ENCODE results near the gene NPHP4. TPM values are rescaled to one million over a fixed set of nuclear protein-coding genes. Genes with fewer than 3 reads are reported as not detected.

NPHP4 gene
- total RNA-seq, 4 donors from 2014 or later: 1.1 to 10.4 (median 1.8) TPM

- no peak for ATAC-seq
Observed at GRCh38 chr1:5947978-5948680, 44.1 kb downstream of the NPHP4 start.

DNA sequence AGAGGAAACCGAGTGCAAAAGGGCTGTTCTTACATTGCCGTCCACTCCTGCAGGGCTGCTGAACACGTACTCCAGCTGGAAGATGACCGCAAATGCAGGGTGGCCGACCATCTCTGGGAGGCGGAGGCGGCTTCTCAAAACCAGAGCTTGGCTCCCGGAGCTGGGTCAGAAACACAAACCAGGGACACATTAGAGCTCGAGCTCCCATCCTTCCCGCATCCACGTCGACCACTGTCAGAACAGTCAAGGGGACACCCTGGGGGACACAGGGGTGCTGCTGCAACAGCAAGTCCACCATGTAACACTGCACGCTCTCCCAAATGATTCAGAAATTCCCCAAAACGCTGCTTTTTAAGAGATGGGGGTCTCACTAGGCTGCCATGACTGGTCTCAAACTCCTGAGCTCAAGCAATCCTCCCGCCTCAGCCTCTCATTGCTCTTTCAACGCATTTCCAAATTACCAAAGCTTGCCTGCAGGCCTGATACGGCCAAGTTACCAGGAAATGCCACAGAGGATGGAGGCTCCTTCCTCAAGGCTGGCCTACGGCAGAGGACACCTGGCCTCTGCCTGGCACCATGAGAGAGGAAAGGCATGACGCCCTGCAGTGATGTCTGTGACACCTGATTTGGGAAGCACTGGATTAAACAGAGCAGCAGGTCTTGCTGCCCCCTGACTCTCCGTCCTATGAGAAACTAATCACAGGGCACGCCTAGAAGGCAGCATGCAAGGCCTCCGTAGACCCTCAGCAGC is 45.0 kb downstream of the NPHP4 start:
- H3K4me1 ChIP-seq: no peaks in the 10 kb centered on the region
- H3K9me3 ChIP-seq: no peaks in the 10 kb centered on the region
- no peak for DNase-seq
- intact Hi-C loops (cut with DNase I; ENCODE audit: low total_unique reads): no loop called here
- H3K27me3 ChIP-seq: no peaks in the 10 kb centered on the region
- H3K27ac ChIP-seq: no peak overlapping the region
- TF ChIP-seq CTCF (IDR thresholded peaks at IDR 0.05 in 4 of 5, conservative IDR thresholded peaks at IDR 0.05 in 1 of 5) (no peak), POLR2A (IDR thresholded peaks at IDR 0.05) (no peak)
- H3K4me3 ChIP-seq: no peak overlapping the region
- peaks cover 0 to 6% of the 10 kb centered on the region in 2 donors for H3K36me3 ChIP-seq
- ATAC-seq: no peak
- in situ Hi-C loops (cut with MboI; ENCODE audit: low sequenced_read_pairs in 4 of 4): loop anchor here in 1 of 4 donors (25.0 kb wide), 1 partner anchor 435 kb away; no protein-coding TSS in a partner anchor

More at GRCh38 chr1:5947978-5948680, 44.1 kb downstream of the NPHP4 start:
- no peaks in the 10 kb centered on the region for H3K27me3 ChIP-seq
- peaks cover 0 to 6% of the 10 kb centered on the region in 2 donors for H3K36me3 ChIP-seq
- in situ Hi-C loops (cut with MboI; ENCODE audit: low sequenced_read_pairs in 4 of 4): loop anchor here in 1 of 4 donors (25.0 kb wide), 1 partner anchor 436 kb away; no protein-coding TSS in a partner anchor
- H3K4me1 ChIP-seq: no peaks in the 10 kb centered on the region
- intact Hi-C loops (cut with DNase I; ENCODE audit: low total_unique reads): no loop called here
- H3K9me3 ChIP-seq: no peaks in the 10 kb centered on the region
- TF ChIP-seq POLR2A (IDR thresholded peaks at IDR 0.05) (no peak), CTCF (IDR thresholded peaks at IDR 0.05 in 4 of 5, conservative IDR thresholded peaks at IDR 0.05 in 1 of 5) (no peak)
- H3K27ac ChIP-seq: no peak overlapping the region
- DNase-seq: no peak
- no peak overlapping the region for H3K4me3 ChIP-seq

- DNase-seq (no peak), ATAC-seq (no peak)
- Histone ChIP-seq H3K27ac (no peak overlapping the region), H3K4me3 (no peak overlapping the region), H3K9me3 (no peaks in the 10 kb centered on the region), H3K36me3 (peaks cover 0 to 6% of the 10 kb centered on the region in 2 donors), H3K4me1 (no peaks in the 10 kb centered on the region), H3K27me3 (no peaks in the 10 kb centered on the region)
- in situ Hi-C loops (cut with MboI; ENCODE audit: low sequenced_read_pairs in 4 of 4): loop anchor here in 1 of 4 donors (25.0 kb wide), 1 partner anchor 433 kb away; no protein-coding TSS in a partner anchor
- intact Hi-C loops (cut with DNase I; ENCODE audit: low total_unique reads): no loop called here
- TF ChIP-seq CTCF (IDR thresholded peaks at IDR 0.05 in 4 of 5, conservative IDR thresholded peaks at IDR 0.05 in 1 of 5) (no peak), POLR2A (IDR thresholded peaks at IDR 0.05) (no peak)
Observed at GRCh38 chr1:5945445-5945844, 46.8 kb downstream of the NPHP4 start.

GRCh38 chr1:5944843-5945167 is 47.4 kb downstream of the NPHP4 start:
- peaks cover 0 to 6% of the 10 kb centered on the region in 2 donors for H3K36me3 ChIP-seq
- TF ChIP-seq CTCF (IDR thresholded peaks at IDR 0.05 in 4 of 5, conservative IDR thresholded peaks at IDR 0.05 in 1 of 5) (no peak), POLR2A (IDR thresholded peaks at IDR 0.05) (no peak)
- no peak overlapping the region for H3K4me3 ChIP-seq
- DNase-seq: no peak
- ATAC-seq: no peak
- no peaks in the 10 kb centered on the region for H3K9me3 ChIP-seq
- no peak overlapping the region for H3K27ac ChIP-seq
- H3K4me1 ChIP-seq: no peaks in the 10 kb centered on the region
- in situ Hi-C loops (cut with MboI; ENCODE audit: low sequenced_read_pairs in 4 of 4) (loop anchor here in 1 of 4 donors (25.0 kb wide), 1 partner anchor 433 kb away; no protein-coding TSS in a partner anchor), intact Hi-C loops (cut with DNase I; ENCODE audit: low total_unique reads) (no loop called here)
- H3K27me3 ChIP-seq: no peaks in the 10 kb centered on the region
